GM06990 (cell line): ENCODE data around the gene EMILIN2.

Experiments used
- DNase-seq: peaks from one replicate; pipeline ENCODE4 v3.0.0-alpha.2; 2011; ENCODE audit not compliant: insufficient read length; ENCODE audit errors: extremely low read depth
- H3K27me3 ChIP-seq: replicated peaks from 2 replicates; pipeline ENCODE4 v1.6.0; 2011; ENCODE audit warnings: low read length; ENCODE audit not compliant: control insufficient read depth, insufficient read depth
- H3K36me3 ChIP-seq: 2 replicates; pipeline ENCODE4 v1.5.1; 2011; ENCODE audit warnings: low read length; ENCODE audit not compliant: control insufficient read depth, insufficient read depth
- H3K4me3 ChIP-seq: replicated peaks from 2 replicates; pipeline ENCODE4 v1.5.1; 2011; ENCODE audit warnings: low read depth, mild to moderate bottlenecking, control low read depth, low read length
- TF ChIP-seq, protein P1 (sequence below): IDR thresholded peaks from 2 replicates; pipeline ENCODE4 v1.5.1; 2011; ENCODE audit warnings: low read length, control low read depth, mild to moderate bottlenecking, inconsistent platforms; ENCODE audit not compliant: insufficient read depth, poor library complexity, severe bottlenecking

Gene EMILIN2

DNA sequence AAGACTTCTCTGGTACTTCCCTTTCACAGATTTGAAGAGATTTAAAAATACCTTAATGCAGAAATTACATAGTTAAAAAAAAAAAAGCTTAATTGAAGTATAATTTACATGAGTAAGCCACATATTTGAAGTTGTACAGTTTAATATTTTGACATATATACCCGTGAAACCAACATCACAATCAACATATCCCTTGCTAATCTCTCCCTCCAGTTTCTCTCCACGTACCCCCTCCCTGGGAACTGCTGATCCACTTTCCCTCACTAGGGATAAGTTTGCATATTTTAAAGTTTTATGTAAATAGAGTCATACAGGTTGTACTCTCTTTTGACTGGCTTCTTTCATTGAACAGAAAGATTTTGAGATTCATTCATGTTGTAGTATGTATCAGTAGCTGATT is 22.4 kb downstream of the EMILIN2 start:
- Histone ChIP-seq H3K4me3 (no peak overlapping the region), H3K27me3 (no peaks in the 10 kb centered on the region), H3K36me3 (no peaks in the 10 kb centered on the region)
- DNase-seq = no peak
- TF ChIP-seq, protein P1, sequence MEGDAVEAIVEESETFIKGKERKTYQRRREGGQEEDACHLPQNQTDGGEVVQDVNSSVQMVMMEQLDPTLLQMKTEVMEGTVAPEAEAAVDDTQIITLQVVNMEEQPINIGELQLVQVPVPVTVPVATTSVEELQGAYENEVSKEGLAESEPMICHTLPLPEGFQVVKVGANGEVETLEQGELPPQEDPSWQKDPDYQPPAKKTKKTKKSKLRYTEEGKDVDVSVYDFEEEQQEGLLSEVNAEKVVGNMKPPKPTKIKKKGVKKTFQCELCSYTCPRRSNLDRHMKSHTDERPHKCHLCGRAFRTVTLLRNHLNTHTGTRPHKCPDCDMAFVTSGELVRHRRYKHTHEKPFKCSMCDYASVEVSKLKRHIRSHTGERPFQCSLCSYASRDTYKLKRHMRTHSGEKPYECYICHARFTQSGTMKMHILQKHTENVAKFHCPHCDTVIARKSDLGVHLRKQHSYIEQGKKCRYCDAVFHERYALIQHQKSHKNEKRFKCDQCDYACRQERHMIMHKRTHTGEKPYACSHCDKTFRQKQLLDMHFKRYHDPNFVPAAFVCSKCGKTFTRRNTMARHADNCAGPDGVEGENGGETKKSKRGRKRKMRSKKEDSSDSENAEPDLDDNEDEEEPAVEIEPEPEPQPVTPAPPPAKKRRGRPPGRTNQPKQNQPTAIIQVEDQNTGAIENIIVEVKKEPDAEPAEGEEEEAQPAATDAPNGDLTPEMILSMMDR = no peak

DNA sequence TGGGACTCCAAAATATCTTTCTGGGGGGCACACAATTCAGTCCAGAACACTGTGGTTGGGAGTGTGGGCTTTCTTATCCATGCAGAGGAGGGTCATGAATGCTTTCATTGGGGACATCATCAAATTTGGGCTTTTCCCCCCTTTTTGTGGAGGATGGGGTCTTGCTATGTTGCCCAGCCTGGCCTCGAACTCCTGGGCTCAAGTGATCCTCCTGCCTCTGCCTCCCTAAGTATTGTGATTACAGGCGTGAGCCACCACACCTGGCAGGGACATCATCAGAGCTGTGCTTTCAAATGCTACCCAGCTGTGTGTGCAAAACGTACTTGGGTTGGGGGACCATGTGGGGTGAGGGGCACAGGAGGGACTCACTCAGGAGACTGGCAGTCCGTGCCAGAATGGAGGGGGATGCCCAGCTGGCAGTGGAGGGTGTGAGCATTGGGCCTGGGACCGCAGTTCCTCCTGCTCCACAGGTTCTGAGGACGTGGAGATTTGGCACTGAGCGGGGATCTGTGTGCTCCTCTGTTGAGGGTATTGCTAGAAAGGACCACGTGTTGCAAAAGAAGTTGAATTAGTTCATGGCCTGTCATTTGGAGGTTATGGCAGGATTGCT is 24.4 kb downstream of the EMILIN2 start:
- H3K36me3 ChIP-seq = no peaks in the 10 kb centered on the region
- H3K27me3 ChIP-seq = no peaks in the 10 kb centered on the region
- H3K4me3 ChIP-seq = no peak overlapping the region
- DNase-seq = no peak
- TF ChIP-seq, protein P1 = no peak

DNA sequence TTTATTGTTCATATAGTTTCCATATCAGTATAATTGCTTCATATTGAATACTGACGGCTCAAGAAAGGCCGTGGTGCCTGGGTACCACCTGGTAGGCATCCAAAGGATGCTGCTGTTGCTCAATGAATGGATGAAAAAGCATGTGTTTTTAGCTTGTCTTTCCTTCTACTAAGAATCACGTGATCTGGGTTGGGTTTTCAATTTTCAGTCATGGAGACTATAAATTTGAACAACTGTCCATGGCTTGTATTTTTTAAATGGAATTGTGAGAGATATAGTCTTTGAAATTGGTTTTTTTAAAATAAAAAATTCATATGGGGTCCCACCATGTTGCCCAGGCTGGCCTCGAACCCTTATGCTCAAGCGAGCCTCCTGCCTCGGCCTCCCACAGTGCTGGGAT is 25.3 kb downstream of the EMILIN2 start:
- Histone ChIP-seq H3K36me3 (no peaks in the 10 kb centered on the region), H3K4me3 (no peak overlapping the region), H3K27me3 (no peaks in the 10 kb centered on the region)
- no peak for DNase-seq
- TF ChIP-seq, protein P1 = no peak

DNA sequence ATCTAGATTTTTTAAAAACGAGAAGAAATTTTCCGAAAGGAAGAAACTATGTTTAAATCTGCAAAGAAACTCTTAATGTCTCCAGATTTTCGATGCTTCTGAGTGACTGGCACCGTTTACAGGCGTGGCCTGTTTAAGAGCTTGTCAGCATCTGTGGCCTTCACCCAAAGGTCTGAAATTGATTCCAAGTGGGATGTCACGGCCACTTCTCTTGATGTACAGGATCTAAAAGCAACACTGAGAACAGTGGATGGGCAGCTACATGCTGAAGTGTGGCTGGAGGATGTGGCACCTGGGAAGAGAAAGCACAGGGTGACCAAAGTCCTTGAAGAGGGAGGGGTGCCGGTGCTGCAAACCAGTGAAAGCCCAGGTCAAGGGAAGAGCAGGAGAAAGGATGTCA is 28.0 kb downstream of the EMILIN2 start:
- H3K36me3 ChIP-seq = no peaks in the 10 kb centered on the region
- DNase-seq = no peak
- H3K4me3 ChIP-seq = no peak overlapping the region
- H3K27me3 ChIP-seq = no peaks in the 10 kb centered on the region; the same call in 1 of the 2 replicates
- TF ChIP-seq, protein P1 = no peak

DNA sequence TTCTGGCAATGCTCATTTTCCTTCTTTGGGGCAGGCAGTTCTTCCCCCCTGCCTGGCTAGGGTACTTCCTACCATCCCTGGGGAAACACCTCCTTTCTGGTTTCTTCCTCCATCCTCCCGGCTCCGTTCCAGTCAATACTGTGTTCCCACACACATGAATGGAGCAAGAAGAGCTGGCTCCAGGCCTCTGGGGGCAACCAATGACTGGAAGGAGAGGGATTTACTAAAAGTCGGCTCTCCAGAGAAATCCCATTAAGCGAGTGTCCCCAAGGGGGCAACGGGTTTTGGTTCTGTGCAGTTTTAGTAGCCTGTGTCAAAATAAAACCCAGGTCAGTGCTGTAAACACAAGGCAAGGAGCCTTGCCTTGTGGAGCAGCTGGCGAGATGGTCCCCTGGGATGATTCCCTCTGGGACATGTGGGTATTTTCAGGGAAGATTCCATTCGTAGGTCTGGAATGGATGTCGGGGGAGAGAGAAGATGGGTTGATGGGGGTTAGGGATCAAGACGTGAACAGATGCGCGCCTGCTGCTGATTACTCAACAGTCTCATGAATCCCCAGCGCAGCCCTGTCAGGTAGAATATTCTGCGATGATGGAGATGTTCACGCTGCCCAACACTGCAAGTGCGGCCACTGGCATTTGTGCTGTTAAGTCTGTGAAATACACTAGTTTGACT is 32.0 kb downstream of the EMILIN2 start:
- H3K4me3 ChIP-seq = no peak overlapping the region
- no peaks in the 10 kb centered on the region for H3K36me3 ChIP-seq
- H3K27me3 ChIP-seq = no peaks in the 10 kb centered on the region; the same call in 1 of the 2 replicates
- no peak for DNase-seq
- TF ChIP-seq, protein P1 = no peak

DNA sequence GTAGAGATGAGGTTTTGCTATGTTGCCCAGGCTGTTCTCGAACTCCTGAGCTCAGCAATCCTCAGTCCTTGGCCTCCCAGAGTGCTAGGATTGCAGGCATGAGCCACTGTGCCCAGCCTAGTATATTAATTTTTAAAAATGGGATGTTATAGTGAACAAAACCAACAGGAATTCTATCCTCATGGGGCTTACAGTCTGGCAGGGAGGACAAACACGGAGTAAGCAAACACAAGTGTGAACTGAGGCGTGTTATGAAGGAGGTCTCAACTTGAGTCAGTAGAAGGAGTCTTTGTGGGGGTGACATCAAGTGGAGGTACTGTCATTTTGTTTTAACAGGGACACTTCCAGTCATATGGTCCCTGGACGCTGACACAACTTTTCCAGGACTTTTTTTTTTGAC is 33.1 kb downstream of the EMILIN2 start:
- Histone ChIP-seq H3K27me3 (no peaks in the 10 kb centered on the region; the same call in 1 of the 2 replicates), H3K36me3 (no peaks in the 10 kb centered on the region), H3K4me3 (no peak overlapping the region)
- DNase-seq = no peak
- TF ChIP-seq, protein P1 = no peak
